ENCODE measurements around the gene RHOF. TPM values are rescaled to one million over a fixed set of nuclear protein-coding genes. Genes with fewer than 3 reads are reported as not detected.

The RHOF gene
- total RNA-seq, 1 donor from 2014 or later = 194 TPM

- Histone ChIP-seq H3K4me3 (ENCODE audit: low read depth, low read length) (no peak overlapping the region), H3K27me3 (ENCODE audit: control insufficient read depth, insufficient read depth, low read length) (no peaks in the 10 kb centered on the region), H3K36me3 (ENCODE audit: control insufficient read depth, insufficient read depth, low read length) (peaks cover 6% of the 10 kb centered on the region)
- peak; percentile 90 for TF ChIP-seq CTCF (IDR thresholded peaks at IDR 0.05; ENCODE audit: insufficient read depth, low read length, poor library complexity, severe bottlenecking)
- DNase-seq (ENCODE audit: low read depth) = no peak
Observed at GRCh38 chr12:121776190-121777098, 17.0 kb downstream of the RHOF start.

GRCh38 chr12:121775501-121775900, 18.0 kb downstream of the RHOF start:
- Histone ChIP-seq H3K36me3 (ENCODE audit: control insufficient read depth, insufficient read depth, low read length) (peaks cover 6% of the 10 kb centered on the region), H3K27me3 (ENCODE audit: control insufficient read depth, insufficient read depth, low read length) (no peaks in the 10 kb centered on the region), H3K4me3 (ENCODE audit: low read depth, low read length) (no peak overlapping the region)
- no peak for DNase-seq (ENCODE audit: low read depth)
- no peak for TF ChIP-seq CTCF (IDR thresholded peaks at IDR 0.05; ENCODE audit: insufficient read depth, low read length, poor library complexity, severe bottlenecking)

GRCh38 chr12:121774968-121775474, 18.5 kb downstream of the RHOF start:
- Histone ChIP-seq H3K4me3 (ENCODE audit: low read depth, low read length) (no peak overlapping the region), H3K27me3 (ENCODE audit: control insufficient read depth, insufficient read depth, low read length) (no peaks in the 10 kb centered on the region), H3K36me3 (ENCODE audit: control insufficient read depth, insufficient read depth, low read length) (peaks cover 4% of the 10 kb centered on the region)
- DNase-seq (ENCODE audit: low read depth) = no peak
- TF ChIP-seq CTCF (IDR thresholded peaks at IDR 0.05; ENCODE audit: insufficient read depth, low read length, poor library complexity, severe bottlenecking) = peak; percentile 0

- TF ChIP-seq CTCF (IDR thresholded peaks at IDR 0.05; ENCODE audit: insufficient read depth, low read length, poor library complexity, severe bottlenecking) = peak; percentile 94
- no peak overlapping the region for H3K4me3 ChIP-seq (ENCODE audit: low read depth, low read length)
- no peaks in the 10 kb centered on the region for H3K27me3 ChIP-seq (ENCODE audit: control insufficient read depth, insufficient read depth, low read length)
- DNase-seq (ENCODE audit: low read depth) = no peak
- H3K36me3 ChIP-seq (ENCODE audit: control insufficient read depth, insufficient read depth, low read length) = no peaks in the 10 kb centered on the region
Observed at GRCh38 chr12:121773011-121773777, 20.3 kb downstream of the RHOF start.

- Histone ChIP-seq H3K4me3 (ENCODE audit: low read depth, low read length) (no peak overlapping the region), H3K36me3 (ENCODE audit: control insufficient read depth, insufficient read depth, low read length) (no peaks in the 10 kb centered on the region), H3K27me3 (ENCODE audit: control insufficient read depth, insufficient read depth, low read length) (no peaks in the 10 kb centered on the region)
- TF ChIP-seq CTCF (IDR thresholded peaks at IDR 0.05; ENCODE audit: insufficient read depth, low read length, poor library complexity, severe bottlenecking) = no peak
- no peak for DNase-seq (ENCODE audit: low read depth)
Observed at GRCh38 chr12:121770813-121771625, 22.5 kb downstream of the RHOF start.
